Cardiac muscle cell (in vitro differentiated cells and primary cell): ENCODE measurements around the gene TAF11. TPM values are rescaled to one million over a fixed set of nuclear protein-coding genes. Genes with fewer than 3 reads are reported as not detected.

ENCODE experiments used
- DNase-seq, 2 donors: peaks; one replicate each; pipeline versions ENCODE4 v3.0.0 to v3.0.0-alpha.2; 2010 to 2017; ENCODE audit warnings: low read depth in 1 of 2, low spot score in 1 of 2
- H3K27ac ChIP-seq: fragments of 200-600 bp; sonication (generic); 2 replicates; pipeline ENCODE4 v1.5.1; 2016
- H3K27me3 ChIP-seq: fragments of 200-600 bp; sonication (generic); 2 replicates; pipeline ENCODE4 v1.6.0; 2016; ENCODE audit warnings: control low read depth
- H3K36me3 ChIP-seq: fragments of 200-600 bp; sonication (generic); 2 replicates; pipeline ENCODE4 v1.5.1; 2016; ENCODE audit warnings: control low read depth
- H3K4me1 ChIP-seq: fragments of 200-600 bp; sonication (generic); 2 replicates; pipeline ENCODE4 v1.8.1; 2017; ENCODE audit warnings: low read depth, mild to moderate bottlenecking, mixed run types
- H3K4me3 ChIP-seq: fragments of 200-600 bp; sonication (generic); 2 replicates; pipeline ENCODE4 v1.5.1; 2016; ENCODE audit warnings: mild to moderate bottlenecking
- H3K9me3 ChIP-seq: fragments of 200-600 bp; sonication (generic); 2 replicates; pipeline ENCODE4 v1.5.1; 2017; ENCODE audit warnings: low read depth, mild to moderate bottlenecking, control low read depth
- CTCF ChIP-seq: IDR thresholded peaks from 2 replicates; pipeline ENCODE4 v1.5.1; 2012; ENCODE audit warnings: low read depth, mild to moderate bottlenecking, low read length
- polyA plus RNA-seq: library from polyadenylated mRNA; unstranded; fragments of >200 nt; fragmentation: Nextera tagmentation; extraction: Ambion mirVana; gene quantifications from 2 replicates; pipeline ENCODE4 v1.2.1, GENCODE V29; 2016
- total RNA-seq: library from RNA; depleted of rRNA; stranded (reverse); fragments of >200 nt; gene quantifications from 2 replicates; pipeline ENCODE4 v1.2.3, GENCODE V29; 2016

TAF11 gene
- total and polyA plus RNA-seq, 2 experiments from 2014 or later: 25.8 to 39.9 TPM

- no peak for DNase-seq
- no peak overlapping the region for H3K4me3 ChIP-seq
- no peaks in the 10 kb centered on the region for H3K4me1 ChIP-seq
- H3K27me3 ChIP-seq: no peaks in the 10 kb centered on the region
- H3K36me3 ChIP-seq: peaks cover 46% of the 10 kb centered on the region
- no peaks in the 10 kb centered on the region for H3K9me3 ChIP-seq
- TF ChIP-seq CTCF: no peak
- H3K27ac ChIP-seq: no peak overlapping the region
These were observed 54.9 kb downstream of the TAF11 start for GRCh38 chr6:34832942-34833341.

GRCh38 chr6:34829137-34829536, 58.7 kb downstream of the TAF11 start:
- no peak overlapping the region for H3K4me3 ChIP-seq
- no peak for DNase-seq
- peaks cover 23% of the 10 kb centered on the region for H3K36me3 ChIP-seq
- no peaks in the 10 kb centered on the region for H3K9me3 ChIP-seq
- no peak for TF ChIP-seq CTCF
- no peaks in the 10 kb centered on the region for H3K4me1 ChIP-seq
- H3K27ac ChIP-seq: no peak overlapping the region
- no peaks in the 10 kb centered on the region for H3K27me3 ChIP-seq

Other genes starting within 250 kb of the TAF11 start
- gene ILRUN, start 191.3 kb downstream of the TAF11 start, total RNA-seq: 42.7 and 55.9 TPM in 2 replicates
- gene ILRUN, start 191.3 kb downstream of the TAF11 start, polyA plus RNA-seq: 9.6 and 14.6 TPM in 2 replicates
- gene SNRPC, start 130.5 kb downstream of the TAF11 start, total RNA-seq: 120 and 169 TPM in 2 replicates
- gene SNRPC, start 130.5 kb downstream of the TAF11 start, polyA plus RNA-seq: 319 and 368 TPM in 2 replicates
- 14.4 and 20.6 TPM in 2 replicates for gene BLTP3A, start 96.0 kb downstream of the TAF11 start, total RNA-seq
- gene BLTP3A, start 96.0 kb downstream of the TAF11 start, polyA plus RNA-seq: 6.4 and 12.7 TPM in 2 replicates
- 18.6 and 27.2 TPM in 2 replicates for gene ANKS1A, start 1.2 kb upstream of the TAF11 start, total RNA-seq
- 11.3 and 21.5 TPM in 2 replicates for gene ANKS1A, start 1.2 kb upstream of the TAF11 start, polyA plus RNA-seq